GM12873 (cell line): ENCODE data around the gene ADAMTS16.

ENCODE experiments used
- CTCF ChIP-seq: IDR thresholded peaks from 2 replicates; pipeline ENCODE4 v1.5.1; 2012; ENCODE audit warnings: low read depth, mild to moderate bottlenecking, moderate library complexity, low read length, control low read depth; ENCODE audit not compliant: insufficient read depth; ENCODE audit errors: missing control alignments

ADAMTS16 gene

GRCh38 chr5:5347442-5347841, 207.3 kb downstream of the ADAMTS16 start:
- no peak for TF ChIP-seq CTCF

GRCh38 chr5:5348135-5348534, 208.0 kb downstream of the ADAMTS16 start:
- no peak for TF ChIP-seq CTCF

GRCh38 chr5:5348576-5348975, 208.4 kb downstream of the ADAMTS16 start:
- no peak for TF ChIP-seq CTCF

- no peak for TF ChIP-seq CTCF
Measured at GRCh38 chr5:5350101-5350500, 210.0 kb downstream of the ADAMTS16 start.

- TF ChIP-seq CTCF: no peak
Measured at GRCh38 chr5:5351288-5351979, 211.3 kb downstream of the ADAMTS16 start.

- TF ChIP-seq CTCF: no peak
Measured at GRCh38 chr5:5352675-5353074, 212.5 kb downstream of the ADAMTS16 start.

GRCh38 chr5:5353681-5354080, 213.6 kb downstream of the ADAMTS16 start:
- no peak for TF ChIP-seq CTCF

GRCh38 chr5:5356765-5357164, 216.6 kb downstream of the ADAMTS16 start:
- TF ChIP-seq CTCF: no peak
